ENCODE measurements around the gene PPARD. TPM values are rescaled to one million over a fixed set of nuclear protein-coding genes. Genes with fewer than 3 reads are reported as not detected.
A peak's percentile ranks its signal among the peaks of the same experiment; 100 is the strongest.

The PPARD gene
- total and polyA plus RNA-seq, 11 donors, result 10.0 to 23.8 (median 13.8) TPM

GRCh38 chr6:35368038-35368887, 25.9 kb downstream of the PPARD start:
- Histone ChIP-seq H3K4me3 (no peak overlapping the region), H3K4me1 (peaks cover 0 to 50% (median 26%) of the 10 kb centered on the region in 12 donors), H3K9me3 (no peaks in the 10 kb centered on the region), H3K27ac (peak overlapping the region in 1 of 12 donors; percentile 81), H3K27me3 (no peaks in the 10 kb centered on the region), H3K36me3 (no peaks in the 10 kb centered on the region)
- TF ChIP-seq POLR2A (IDR thresholded peaks at IDR 0.05) (no peak), CTCF (IDR thresholded peaks at IDR 0.05) (no peak)
- ATAC-seq (no peak), DNase-seq (no peak)
- 55 to 86% (median 86%) methylated on average over 2 of the region's 2 CpGs for WGBS, 4 donors
- intact Hi-C loops (cut with DNase I), result no loop called here

- TF ChIP-seq POLR2A (IDR thresholded peaks at IDR 0.05) (no peak), CTCF (IDR thresholded peaks at IDR 0.05) (no peak)
- ATAC-seq (peak; percentile 71 to 98 (median 96)), DNase-seq (peak; percentile 76 to 93 (median 79))
- Histone ChIP-seq H3K9me3 (no peaks in the 10 kb centered on the region), H3K4me1 (peaks cover 0 to 47% (median 23%) of the 10 kb centered on the region in 12 donors), H3K36me3 (no peaks in the 10 kb centered on the region), H3K27me3 (no peaks in the 10 kb centered on the region), H3K4me3 (peak overlapping the region in 1 of 12 donors; percentile 17), H3K27ac (peak overlapping the region in 8 of 12 donors; percentile 8 to 81 (median 26))
- WGBS, 4 donors, result 31 to 35% (median 34%) methylated on average over 8 of the region's 8 CpGs
- intact Hi-C loops (cut with DNase I), result loop anchor here in 1 of 10 donors (5.0 kb wide), 1 partner anchor 42 kb away; no protein-coding TSS in a partner anchor
Observed at GRCh38 chr6:35370124-35370741, 27.9 kb downstream of the PPARD start.

GRCh38 chr6:35370785-35371493, 28.6 kb downstream of the PPARD start:
- no peak for TF ChIP-seq POLR2A (IDR thresholded peaks at IDR 0.05)
- no peak for TF ChIP-seq CTCF (IDR thresholded peaks at IDR 0.05)
- ATAC-seq, result peak; percentile 21 to 55 (median 47)
- Histone ChIP-seq H3K4me1 (peaks cover 0 to 51% (median 23%) of the 10 kb centered on the region in 12 donors), H3K36me3 (no peaks in the 10 kb centered on the region), H3K27ac (peak overlapping the region in 5 of 12 donors; percentile 14 to 81 (median 60)), H3K4me3 (peak overlapping the region in 1 of 12 donors; percentile 17), H3K27me3 (no peaks in the 10 kb centered on the region), H3K9me3 (no peaks in the 10 kb centered on the region)
- peak in 4 of 5 donors; percentile 32 to 41 (median 39) for DNase-seq
- intact Hi-C loops (cut with DNase I), result loop anchor here in 1 of 10 donors (5.0 kb wide), 1 partner anchor 41 kb away; no protein-coding TSS in a partner anchor
- WGBS, 4 donors, result 78 to 83% (median 81%) methylated on average over 9 of the region's 9 CpGs
